GM18861 (cell line): ENCODE measurements around the gene SLC12A8.

Experiments used
- ATAC-seq: cut with Tn5 transposase; IDR thresholded peaks from one replicate; pipeline ENCODE4 v1.9.1; 2021; ENCODE audit not compliant: unreplicated experiment

Gene SLC12A8

GRCh38 chr3:125079675-125080045, 132.9 kb downstream of the SLC12A8 start:
- no peak for ATAC-seq

DNA sequence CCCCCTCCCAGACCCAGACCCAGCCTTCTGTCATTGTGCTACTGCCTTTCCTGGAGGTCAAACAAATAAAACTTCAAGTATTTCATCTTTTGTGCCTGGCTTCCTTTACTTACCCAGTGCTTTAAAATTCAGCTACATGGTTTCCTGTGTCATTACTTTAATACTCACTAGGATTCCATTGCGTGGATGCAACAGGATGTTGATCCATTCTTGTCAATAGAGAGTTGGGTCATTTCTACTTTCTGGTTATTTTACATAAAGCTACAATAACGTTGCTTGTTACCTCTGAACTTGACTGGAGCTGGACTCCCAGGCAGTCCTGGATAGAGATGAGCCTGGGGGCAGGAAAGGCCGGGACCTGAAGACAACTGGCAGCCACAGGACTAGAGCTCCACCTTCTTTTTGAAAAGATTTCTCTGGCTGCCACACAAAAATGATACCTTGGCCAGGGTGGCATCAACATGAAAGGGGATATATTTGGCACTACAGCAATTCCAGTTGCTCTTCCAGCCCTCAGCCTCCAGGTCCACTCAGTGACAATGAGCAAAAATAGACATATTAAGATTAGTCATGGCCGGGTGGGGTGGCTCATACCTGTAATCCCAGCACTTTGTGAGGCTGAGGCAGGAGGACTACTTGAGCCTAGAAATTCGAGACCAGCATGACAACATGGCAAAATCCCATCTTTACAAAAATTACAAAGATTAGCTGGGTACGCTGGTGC, 133.4 kb downstream of the SLC12A8 start:
- ATAC-seq = no peak

DNA sequence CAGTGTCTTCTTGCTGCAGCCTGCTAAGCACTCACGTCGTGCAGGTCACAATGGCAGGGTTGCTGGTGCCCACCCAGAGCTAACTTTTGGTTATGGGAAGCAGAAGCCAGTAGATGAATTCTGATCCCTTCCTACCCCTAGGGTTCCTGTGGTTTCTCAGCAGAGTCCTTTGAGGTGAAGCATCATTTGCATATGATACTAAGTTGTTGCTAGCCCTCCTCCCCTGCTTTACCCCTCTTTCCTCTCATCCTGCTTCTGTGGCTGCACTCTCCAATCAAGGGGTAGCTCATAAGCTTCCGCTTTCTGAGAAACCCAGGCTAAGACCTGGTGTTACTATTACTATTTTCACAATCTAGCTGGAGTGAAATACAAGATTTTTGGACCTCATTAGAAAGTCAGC, 134.7 kb downstream of the SLC12A8 start:
- no peak for ATAC-seq

DNA sequence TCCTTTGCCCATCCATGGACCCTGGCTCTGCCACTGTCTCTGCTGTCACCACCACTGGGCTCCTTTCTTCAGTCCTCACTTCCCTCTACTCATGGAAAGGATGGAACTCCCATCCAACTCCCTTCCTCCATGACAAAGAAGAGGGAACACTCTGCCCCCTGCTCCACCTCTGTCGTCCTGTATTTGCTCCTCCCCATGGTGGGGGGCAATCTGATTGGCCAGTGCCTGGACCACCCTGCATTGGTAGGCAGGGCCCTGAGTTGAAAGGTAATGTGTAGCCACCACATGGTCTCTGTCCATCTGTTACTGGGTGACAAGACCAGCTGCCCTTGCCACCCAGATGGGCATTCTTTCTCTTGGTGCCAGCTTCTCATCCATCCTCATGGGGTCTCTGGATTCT, 136.1 kb downstream of the SLC12A8 start:
- no peak for ATAC-seq

- no peak for ATAC-seq
These were observed 136.8 kb downstream of the SLC12A8 start for GRCh38 chr3:125075738-125076137.

DNA sequence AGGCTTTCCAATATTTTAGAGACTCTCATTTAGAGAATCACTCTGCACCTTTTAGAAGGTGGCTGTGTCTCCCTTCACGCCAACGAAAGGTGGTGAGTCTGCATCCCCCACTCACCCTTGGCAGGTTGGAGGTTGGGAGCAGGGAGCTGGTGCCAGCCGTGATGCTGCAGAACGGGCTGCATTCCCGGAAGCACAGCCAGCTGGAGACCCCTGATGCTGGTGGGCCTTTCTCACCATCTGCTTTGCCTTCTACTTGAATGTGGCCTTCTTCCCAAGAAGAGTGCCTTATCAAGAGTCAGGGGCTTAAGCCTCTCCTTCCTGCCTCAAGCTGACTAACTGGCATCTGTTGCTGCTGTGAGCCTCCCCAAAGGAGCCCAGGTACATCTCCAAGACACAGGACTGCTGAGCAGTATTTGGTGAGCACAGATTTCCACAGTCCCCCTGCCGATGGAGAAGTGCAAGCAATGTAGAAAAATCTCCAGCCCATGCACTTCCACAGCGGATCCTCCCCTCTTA, 139.1 kb downstream of the SLC12A8 start:
- no peak for ATAC-seq

GRCh38 chr3:125072749-125073389, 139.7 kb downstream of the SLC12A8 start:
- no peak for ATAC-seq

DNA sequence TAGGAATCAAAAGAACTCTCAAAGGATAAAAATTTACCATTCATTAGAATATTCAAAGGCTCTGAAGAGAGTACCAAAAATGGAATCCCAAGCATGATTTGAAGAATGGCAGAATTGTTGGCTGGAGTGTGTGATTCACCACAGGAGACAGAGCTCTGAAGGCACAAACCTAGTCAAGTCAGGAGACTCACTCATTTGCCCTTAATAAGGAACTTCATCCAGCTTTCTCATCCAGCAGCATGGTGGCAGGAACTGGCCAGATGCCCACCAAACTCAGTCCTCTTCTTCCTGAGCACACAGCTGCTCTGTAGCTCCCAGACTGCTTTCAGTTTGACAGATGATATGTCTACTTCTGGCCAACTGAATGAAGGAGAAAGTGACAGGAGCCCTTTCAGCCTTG, 140.2 kb downstream of the SLC12A8 start:
- no peak for ATAC-seq

- ATAC-seq = no peak
These were observed 142.4 kb downstream of the SLC12A8 start for GRCh38 chr3:125069968-125070745.

- no peak for ATAC-seq
These were observed 143.1 kb downstream of the SLC12A8 start for GRCh38 chr3:125069452-125069851.

DNA sequence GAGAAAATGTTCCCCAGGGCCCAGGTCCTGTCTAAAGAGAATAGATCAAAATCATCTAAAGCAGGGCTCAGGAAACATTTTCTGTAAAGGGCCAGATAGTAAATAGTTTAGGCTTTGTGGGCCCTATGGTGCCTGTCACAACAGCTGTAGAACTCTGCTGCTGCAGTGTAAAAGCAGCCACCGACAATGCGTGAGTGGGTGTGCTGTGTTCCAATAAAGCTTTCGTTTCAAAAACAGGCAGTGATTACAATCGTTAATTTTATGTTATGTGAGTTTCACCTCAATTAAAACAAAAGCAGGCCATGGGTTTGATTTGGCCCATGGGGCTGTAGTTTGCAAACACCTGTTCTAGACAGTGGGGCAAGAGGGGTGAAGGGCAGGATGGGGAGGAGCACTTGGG, 144.3 kb downstream of the SLC12A8 start:
- ATAC-seq = no peak

DNA sequence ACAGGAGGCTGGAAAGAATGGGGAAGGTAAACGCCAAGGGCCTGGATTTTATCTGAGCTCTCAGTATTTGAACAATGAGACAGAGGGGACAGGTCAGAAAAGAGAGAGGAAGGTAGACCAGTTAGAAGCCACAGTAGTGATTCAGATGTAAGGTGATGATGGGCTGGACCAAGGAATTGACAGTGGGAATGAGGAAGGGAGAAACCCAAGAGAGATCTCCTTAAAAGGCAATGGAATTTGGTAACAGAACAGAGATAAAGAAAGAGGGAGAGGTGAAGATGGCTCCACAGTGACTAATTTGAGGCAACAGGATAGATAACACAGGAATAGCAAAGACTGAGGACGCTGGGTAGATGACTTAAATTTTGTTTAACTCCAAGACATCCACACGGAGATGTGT, 145.3 kb downstream of the SLC12A8 start:
- ATAC-seq = no peak

- ATAC-seq = no peak
These were observed 149.5 kb downstream of the SLC12A8 start for GRCh38 chr3:125062904-125063618.

DNA sequence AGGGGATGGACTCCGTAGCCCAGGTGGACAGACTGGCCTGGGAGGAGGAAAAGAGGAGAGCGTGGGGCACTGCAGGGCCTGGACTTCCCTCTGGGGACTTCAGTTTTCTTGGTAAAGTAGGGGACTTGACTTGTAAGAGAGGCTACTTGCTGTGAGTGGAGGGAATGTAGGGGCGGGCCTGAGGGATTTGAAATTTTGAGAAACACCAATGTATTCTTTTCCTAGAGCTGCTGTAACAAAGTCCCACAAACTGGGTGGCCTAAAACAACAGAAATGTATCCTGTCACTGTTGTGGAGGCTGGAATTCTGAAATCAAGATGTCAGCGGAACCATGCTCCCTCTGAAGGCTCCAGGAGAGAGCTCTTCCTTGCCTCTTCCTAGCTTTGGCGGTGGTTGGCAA, 150.9 kb downstream of the SLC12A8 start:
- ATAC-seq = no peak

DNA sequence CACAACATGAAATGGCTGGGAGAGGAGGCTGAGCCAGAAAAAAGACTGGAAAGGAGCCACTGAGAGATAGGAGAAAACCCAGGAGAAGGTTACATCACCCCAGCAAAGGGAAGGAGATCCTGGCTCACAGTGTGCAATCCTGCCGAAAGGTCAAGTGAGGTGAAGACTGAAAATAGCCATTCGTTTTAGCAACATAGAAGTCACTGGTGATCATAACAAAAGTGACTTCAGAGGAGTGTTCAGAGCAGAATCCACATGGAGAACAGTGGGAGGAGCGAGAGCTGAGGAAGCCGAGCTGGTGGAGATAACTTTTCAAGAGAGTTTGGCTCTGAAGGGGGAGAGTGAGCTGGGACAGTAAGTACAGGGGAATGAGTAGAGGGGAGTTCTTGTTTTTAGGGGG, 151.4 kb downstream of the SLC12A8 start:
- no peak for ATAC-seq

GRCh38 chr3:125059488-125060245, 152.9 kb downstream of the SLC12A8 start:
- no peak for ATAC-seq

DNA sequence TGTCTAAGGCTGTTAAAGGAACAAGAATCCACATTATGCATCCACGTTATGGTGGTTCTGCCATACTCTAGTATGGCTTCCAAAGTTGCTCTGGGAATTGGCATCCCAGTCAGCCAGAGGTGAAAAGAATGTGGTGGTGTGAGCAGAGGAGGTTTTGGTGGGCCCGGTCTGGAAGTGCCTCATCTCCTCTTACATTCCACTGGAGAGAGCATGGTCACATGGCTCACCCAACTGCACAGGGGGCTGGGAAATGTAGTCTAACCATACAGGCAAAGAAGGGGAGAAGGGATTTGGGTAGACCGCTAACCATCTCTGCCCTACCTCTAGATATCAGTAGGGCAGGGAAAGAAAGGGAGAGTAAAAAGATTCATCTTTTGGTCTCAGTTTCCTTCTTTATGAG, 153.6 kb downstream of the SLC12A8 start:
- no peak for ATAC-seq

DNA sequence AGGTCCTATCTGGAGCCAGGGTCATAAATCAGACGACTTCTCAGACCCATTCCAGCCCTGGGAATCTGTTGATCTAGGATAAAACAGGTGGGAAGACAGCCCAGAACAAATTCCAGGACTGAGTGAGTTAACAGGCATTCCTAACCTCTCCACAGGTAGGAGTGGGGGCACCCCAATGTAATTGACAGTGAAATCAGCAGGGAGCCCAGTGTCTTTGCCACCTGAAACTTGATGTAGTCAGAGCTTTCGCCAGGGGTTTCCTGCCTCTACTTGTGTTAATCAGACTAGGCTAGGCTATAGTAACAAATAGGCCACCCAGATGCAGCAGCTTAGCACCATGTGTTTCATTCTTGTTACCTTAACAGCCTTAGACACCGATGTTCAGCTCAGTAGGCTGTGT, 154.0 kb downstream of the SLC12A8 start:
- no peak for ATAC-seq

- ATAC-seq = no peak
These were observed 155.2 kb downstream of the SLC12A8 start for GRCh38 chr3:125057186-125057850.
